Neural progenitor cell (in vitro differentiated cells): ENCODE results near the gene TMPRSS9.

Experiments used
- CTCF ChIP-seq: fragments of 200-600 bp; sonication (generic); IDR thresholded peaks from 2 replicates; pipeline ENCODE4 v1.5.1; 2017; ENCODE audit warnings: antibody characterized with exemption, mild to moderate bottlenecking
- EZH2 ChIP-seq: fragments of 200-600 bp; sonication (generic); IDR thresholded peaks from 2 replicates; pipeline ENCODE4 v1.6.1; 2017; ENCODE audit warnings: antibody characterized with exemption, mild to moderate bottlenecking, moderate library complexity
- EZH2phosphoT487 ChIP-seq: fragments of 200-600 bp; sonication (generic); IDR thresholded peaks from 2 replicates; pipeline ENCODE4 v1.6.1; 2017; ENCODE audit warnings: antibody characterized with exemption

- no peak for TF ChIP-seq EZH2
- no peak for TF ChIP-seq CTCF
- TF ChIP-seq EZH2phosphoT487, result no peak
These were observed 21.1 kb upstream of the TMPRSS9 start for GRCh38 chr19:2338751-2339643.
